Neutrophil (primary cell): ENCODE results near the gene HK1.

ENCODE experiments used
- H3K27ac ChIP-seq: fragments of 200-600 bp; sonication (generic); 2 replicates; pipeline ENCODE4 v1.5.1; 2016; ENCODE audit warnings: mild to moderate bottlenecking, moderate library complexity
- H3K27me3 ChIP-seq: fragments of 200-600 bp; sonication (generic); 2 replicates; pipeline ENCODE4 v1.6.0; 2016; ENCODE audit warnings: mild to moderate bottlenecking
- H3K36me3 ChIP-seq: fragments of 200-600 bp; sonication (generic); 2 replicates; pipeline ENCODE4 v1.5.1; 2017
- H3K4me1 ChIP-seq, 2 experiments: fragments of 200-600 bp in 1 of 2; sonication (generic) in 1 of 2; 1 replicate in 1 of 2; 2 replicates in 1 of 2; pipeline versions ENCODE4 v1.5.1 to v1.6.1; 2013 to 2016; ENCODE audit warnings: low read depth in 1 of 2, low read length in 1 of 2, mild to moderate bottlenecking in 1 of 2, moderate library complexity in 1 of 2; ENCODE audit not compliant: control insufficient read depth in 1 of 2, insufficient read depth in 1 of 2
- H3K4me3 ChIP-seq, 2 experiments: fragments of 200-600 bp in 1 of 2; sonication (generic) in 1 of 2; 1 replicate in 1 of 2; 2 replicates in 1 of 2; pipeline ENCODE4 v1.5.1; 2013 to 2016; ENCODE audit warnings: low read depth in 1 of 2, low read length in 1 of 2, mild to moderate bottlenecking in 1 of 2, moderate library complexity in 1 of 2
- H3K9me3 ChIP-seq: fragments of 200-600 bp; sonication (generic); 2 replicates; pipeline ENCODE4 v1.5.1; 2016
- TF ChIP-seq, protein P1 (sequence below): fragments of 200-600 bp; sonication (generic); IDR thresholded peaks from 2 replicates; pipeline ENCODE4 v1.5.1; 2016; ENCODE audit warnings: antibody characterized with exemption

Gene HK1

GRCh38 chr10:69241575-69241974, 36.7 kb upstream of the HK1 start:
- TF ChIP-seq, protein P1, sequence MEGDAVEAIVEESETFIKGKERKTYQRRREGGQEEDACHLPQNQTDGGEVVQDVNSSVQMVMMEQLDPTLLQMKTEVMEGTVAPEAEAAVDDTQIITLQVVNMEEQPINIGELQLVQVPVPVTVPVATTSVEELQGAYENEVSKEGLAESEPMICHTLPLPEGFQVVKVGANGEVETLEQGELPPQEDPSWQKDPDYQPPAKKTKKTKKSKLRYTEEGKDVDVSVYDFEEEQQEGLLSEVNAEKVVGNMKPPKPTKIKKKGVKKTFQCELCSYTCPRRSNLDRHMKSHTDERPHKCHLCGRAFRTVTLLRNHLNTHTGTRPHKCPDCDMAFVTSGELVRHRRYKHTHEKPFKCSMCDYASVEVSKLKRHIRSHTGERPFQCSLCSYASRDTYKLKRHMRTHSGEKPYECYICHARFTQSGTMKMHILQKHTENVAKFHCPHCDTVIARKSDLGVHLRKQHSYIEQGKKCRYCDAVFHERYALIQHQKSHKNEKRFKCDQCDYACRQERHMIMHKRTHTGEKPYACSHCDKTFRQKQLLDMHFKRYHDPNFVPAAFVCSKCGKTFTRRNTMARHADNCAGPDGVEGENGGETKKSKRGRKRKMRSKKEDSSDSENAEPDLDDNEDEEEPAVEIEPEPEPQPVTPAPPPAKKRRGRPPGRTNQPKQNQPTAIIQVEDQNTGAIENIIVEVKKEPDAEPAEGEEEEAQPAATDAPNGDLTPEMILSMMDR, result no peak
- Histone ChIP-seq H3K36me3 (no peaks in the 10 kb centered on the region), H3K9me3 (no peaks in the 10 kb centered on the region), H3K27ac (no peak overlapping the region), H3K4me3 (no peak overlapping the region), H3K4me1 (peaks cover 4 to 8% of the 10 kb centered on the region in 2 experiments), H3K27me3 (no peaks in the 10 kb centered on the region)

DNA sequence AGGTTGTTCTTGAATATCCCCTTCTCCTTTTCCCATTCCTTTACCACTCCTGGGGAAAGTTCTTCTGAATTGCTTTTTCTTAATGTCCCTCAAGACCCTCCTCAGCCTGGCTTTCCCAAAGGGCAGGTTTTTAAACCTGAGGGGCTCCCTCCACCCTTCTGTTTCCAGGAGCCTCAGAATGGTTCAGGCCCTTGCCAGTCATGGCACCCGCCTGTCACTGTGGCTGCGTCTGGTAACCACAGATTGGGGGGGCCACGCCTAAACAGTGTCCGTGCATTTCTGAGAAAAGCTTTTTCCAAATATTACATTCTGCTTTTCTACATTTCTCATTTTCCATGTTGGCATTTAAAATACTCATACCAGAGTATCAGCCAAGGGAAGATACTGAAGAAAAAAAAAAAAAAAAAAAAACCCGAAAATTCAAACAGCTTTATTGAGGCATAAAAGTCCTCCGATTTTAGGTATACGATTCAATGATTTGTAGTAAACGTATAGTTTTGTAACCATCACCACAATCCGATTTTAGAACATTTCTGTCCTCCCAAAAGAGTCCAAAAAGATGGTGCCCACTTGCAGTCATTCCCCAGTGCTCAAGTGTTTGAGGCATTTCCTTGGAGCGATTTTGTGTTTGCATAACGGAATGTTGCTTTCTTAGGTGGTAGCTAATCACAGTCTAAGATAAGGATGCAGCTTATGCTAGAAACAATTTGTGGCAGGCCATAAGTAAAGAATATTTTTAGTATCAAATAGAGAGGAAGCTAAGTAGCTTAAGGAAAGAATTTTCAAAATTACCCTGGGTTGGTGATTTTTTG, 36.0 kb upstream of the HK1 start:
- Histone ChIP-seq H3K9me3 (no peaks in the 10 kb centered on the region), H3K27me3 (no peaks in the 10 kb centered on the region), H3K36me3 (no peaks in the 10 kb centered on the region), H3K4me1 (peaks cover 4 to 8% of the 10 kb centered on the region in 2 experiments), H3K27ac (no peak overlapping the region), H3K4me3 (no peak overlapping the region)
- TF ChIP-seq, protein P1, result no peak

DNA sequence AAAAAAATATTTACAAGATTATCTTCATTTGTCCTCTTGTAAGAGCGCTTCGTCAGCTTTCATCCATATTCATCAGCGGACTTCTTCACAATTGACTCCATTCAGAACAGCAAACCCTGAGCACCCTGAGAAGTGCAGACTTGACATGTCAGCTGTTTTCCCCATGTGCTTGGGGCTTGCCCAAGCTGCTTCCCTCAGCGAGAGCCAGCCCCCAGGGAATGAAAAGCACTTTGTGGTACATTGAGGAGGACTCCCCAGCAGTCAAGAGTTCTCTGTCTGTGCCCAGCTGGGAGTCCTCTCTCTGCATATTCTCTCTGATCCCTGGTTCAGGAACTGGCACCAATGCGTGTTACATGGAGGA, 35.5 kb upstream of the HK1 start:
- H3K27me3 ChIP-seq, result no peaks in the 10 kb centered on the region
- no peak overlapping the region for H3K4me3 ChIP-seq
- H3K36me3 ChIP-seq, result no peaks in the 10 kb centered on the region
- TF ChIP-seq, protein P1, result no peak
- H3K27ac ChIP-seq, result no peak overlapping the region
- H3K9me3 ChIP-seq, result no peaks in the 10 kb centered on the region
- peaks cover 4% of the 10 kb centered on the region in 2 experiments for H3K4me1 ChIP-seq

- Histone ChIP-seq H3K4me3 (no peak overlapping the region), H3K27ac (no peak overlapping the region), H3K36me3 (no peaks in the 10 kb centered on the region), H3K27me3 (no peaks in the 10 kb centered on the region), H3K4me1 (peaks cover 3 to 4% of the 10 kb centered on the region in 2 experiments), H3K9me3 (no peaks in the 10 kb centered on the region)
- TF ChIP-seq, protein P1, result no peak
These were observed 34.5 kb upstream of the HK1 start for GRCh38 chr10:69243817-69244216.

DNA sequence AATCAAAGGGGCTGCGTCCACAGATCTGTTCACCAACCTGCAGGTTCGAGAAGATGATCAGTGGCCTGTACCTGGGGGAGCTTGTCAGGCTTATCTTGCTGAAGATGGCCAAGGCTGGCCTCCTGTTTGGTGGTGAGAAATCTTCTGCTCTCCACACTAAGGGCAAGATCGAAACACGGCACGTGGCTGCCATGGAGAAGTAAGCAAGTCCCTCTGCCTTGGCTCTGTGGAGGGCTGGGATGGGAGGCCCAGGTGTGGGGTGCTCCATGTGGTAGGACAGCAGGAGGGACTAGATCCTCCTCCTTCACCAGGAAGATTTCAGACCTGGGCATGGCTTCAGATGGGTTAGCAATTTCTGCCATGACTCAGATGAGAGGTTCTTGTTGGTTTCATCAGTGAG, 32.3 kb upstream of the HK1 start:
- TF ChIP-seq, protein P1, result no peak
- Histone ChIP-seq H3K9me3 (no peaks in the 10 kb centered on the region), H3K27me3 (no peaks in the 10 kb centered on the region), H3K4me1 (no peaks in the 10 kb centered on the region), H3K4me3 (no peak overlapping the region), H3K36me3 (no peaks in the 10 kb centered on the region), H3K27ac (no peak overlapping the region)
